Right forelimb (tissue), 1 donor: ENCODE data around the gene C16orf95.

ENCODE experiments used
- DNase-seq: peaks from one replicate; pipeline ENCODE4 v3.0.0-alpha.2; 2018

The C16orf95 gene

DNA sequence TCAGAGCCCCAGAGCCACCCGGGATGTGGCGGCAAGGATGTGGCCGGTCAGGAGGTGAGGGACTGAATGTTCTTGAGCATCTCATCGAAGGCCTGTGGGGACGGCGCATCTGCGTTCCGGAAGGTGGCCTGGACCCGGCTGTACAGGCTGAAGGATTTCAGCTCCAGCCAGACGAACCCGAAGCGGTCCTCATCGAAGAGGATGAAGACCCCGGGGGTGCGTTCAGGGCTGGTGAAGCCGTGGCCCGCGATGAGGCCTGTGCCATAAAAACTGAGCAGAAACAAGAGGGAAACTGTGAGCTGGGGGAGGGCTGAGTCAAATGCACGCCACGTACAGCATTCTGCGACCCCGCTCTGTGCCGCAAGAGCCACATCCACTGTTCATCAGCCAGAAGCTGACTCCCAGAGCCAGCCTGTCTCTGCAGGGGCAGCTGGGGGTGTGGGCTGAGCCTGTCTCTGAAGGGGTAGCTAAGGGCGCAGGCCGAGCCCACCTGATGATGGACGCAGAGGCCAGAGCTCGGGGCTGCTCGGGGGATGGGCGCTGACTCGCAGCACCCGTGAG lies 14.1 kb upstream of the C16orf95 start:
- DNase-seq = no peak

DNA sequence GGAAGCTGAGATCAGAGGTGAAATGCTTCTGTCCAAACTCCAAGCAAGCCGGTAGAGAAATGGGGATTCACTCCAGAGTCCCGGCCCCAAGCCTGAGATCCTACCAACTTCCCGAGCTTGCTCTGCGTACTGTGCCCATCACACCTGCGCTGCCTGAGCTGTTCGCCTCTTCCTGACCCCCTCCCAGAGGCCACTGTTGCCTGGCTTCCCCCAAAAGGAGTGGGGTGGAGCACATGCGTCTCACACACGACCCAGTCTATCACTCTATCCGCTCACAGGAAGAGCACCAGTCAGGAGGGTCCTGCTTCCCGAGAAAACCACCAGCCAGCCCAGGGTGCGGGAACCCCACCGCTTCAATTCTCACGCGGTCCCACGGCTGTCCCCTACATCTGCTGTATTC lies 13.5 kb upstream of the C16orf95 start:
- no peak for DNase-seq

DNA sequence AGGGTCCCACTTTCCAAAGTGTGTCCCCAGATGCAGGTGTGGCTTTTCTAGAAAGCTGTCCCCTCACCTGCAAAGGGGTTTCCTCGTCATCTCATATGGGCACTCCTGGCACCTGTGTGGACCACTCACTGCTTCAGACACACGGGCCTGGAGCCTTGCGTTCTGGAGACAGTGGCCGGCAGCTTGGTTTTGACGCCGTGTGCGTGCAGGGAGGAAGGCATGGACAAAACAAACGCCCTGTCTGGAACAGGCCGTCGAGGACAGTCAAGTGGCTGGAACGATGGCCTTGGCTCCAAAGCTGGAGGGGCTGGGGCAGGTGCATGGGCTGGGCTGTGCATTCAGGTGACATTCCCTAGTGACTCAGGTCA lies 13.0 kb upstream of the C16orf95 start:
- DNase-seq = no peak

DNA sequence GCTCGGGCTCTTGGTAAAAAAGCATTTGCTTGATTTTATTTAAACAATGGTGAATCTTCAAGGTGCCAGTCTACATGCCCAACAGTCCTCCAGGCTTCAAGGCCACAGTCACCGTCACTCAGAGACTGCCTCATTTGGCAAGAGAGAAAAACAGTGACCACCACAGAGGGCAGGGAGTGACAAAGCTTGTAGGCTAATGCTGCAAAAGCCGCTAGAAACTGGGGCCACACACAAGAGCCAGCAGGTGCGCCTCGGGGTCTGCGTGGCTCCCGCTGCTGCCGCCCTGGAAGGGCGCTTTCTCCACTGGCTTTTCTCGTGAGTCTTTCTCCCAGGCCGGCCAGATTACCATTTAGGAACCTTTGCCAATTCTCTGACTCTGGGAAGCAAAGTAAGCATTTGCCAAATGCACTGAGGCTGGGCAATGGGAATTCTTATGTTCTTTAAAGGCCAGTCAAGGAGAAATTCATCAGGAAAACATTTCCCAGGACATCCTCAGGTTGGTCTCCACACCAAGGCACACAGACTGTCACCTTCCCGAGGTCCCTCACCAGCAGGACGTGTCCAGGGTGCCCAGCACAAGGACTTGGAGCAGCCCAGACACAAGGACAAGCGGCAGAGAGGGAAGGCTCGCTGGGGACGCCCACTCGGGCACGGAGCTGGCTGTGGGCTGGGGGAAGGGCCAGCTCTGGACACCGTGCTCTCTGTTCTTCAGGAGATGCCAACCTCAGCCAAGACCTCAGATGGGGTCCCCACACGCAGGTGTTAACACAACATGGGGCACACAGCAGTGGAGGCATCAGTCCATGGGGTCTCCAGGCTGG lies 12.5 kb upstream of the C16orf95 start:
- no peak for DNase-seq

DNA sequence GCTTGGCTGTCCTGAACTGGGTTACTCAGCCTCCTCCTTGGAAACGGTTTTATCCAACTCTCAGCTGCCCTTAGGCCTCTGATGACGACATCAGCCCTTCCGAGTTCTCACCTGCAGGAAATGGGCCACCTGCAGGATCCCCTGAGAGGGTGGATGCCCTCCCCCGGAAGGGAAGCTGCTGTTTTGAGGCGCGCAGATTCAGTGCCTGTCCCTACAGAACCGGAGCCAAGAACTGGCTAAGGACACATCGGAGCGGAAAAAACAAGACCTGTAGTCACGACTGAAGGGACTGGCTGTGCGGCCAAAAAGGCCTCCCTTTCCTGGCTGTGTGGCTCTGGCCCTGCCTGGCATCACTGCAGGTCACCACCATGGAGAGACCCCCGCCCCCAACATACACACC lies 11.7 kb upstream of the C16orf95 start:
- no peak for DNase-seq

DNA sequence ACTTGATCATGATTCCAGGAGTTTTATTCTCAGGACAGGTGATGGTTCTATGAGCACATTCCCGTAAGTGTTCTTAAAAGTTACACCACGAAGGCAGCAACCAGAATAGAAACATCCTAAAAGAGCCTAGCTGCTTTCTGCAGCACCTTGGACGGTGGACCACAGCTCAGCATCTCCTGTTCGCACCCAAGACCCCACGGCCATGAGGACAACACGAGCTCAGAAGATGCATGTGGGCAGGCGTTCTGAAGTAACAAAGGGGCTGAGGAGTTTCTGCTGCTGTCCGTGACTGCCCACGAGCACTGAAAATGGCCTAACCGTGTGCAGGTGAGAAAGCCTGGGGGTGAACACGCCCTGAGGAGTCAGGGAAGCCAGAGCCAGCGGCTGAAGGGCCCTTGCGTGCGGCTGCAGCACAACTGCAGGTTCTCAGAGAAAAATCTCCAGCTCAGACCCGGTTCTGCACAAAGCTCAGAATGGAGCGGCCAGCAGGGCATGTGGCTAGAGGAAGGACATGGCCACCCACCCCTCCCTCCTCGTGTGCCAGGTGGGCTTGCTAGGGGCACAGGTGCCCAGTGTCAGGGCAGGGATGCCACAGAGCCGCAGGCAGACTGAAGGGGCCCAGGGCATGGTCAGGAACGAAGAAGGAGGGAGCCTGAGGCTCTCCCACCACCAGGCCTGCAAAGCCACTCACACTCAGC lies 10.8 kb upstream of the C16orf95 start:
- no peak for DNase-seq

DNA sequence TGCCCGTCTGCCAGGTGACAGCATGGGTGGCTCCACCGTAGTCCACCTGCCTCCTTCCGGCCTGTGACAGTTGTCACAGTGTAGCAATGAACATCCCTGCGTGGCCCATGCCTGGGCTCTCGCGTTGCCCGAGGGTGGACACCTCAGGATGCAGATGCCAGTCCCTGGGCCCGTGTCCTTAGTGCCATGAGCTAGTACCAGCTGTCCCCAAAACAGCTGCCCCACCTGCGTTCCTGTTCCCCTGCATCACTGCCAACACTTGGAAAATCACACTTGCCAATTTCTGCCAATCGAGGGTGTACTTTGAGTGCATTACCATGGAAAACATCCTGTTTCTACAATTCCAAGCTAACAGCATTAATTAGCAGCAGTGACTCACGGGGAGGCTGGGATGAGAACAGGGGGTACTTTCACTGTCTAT lies 9.0 kb upstream of the C16orf95 start:
- no peak for DNase-seq

DNA sequence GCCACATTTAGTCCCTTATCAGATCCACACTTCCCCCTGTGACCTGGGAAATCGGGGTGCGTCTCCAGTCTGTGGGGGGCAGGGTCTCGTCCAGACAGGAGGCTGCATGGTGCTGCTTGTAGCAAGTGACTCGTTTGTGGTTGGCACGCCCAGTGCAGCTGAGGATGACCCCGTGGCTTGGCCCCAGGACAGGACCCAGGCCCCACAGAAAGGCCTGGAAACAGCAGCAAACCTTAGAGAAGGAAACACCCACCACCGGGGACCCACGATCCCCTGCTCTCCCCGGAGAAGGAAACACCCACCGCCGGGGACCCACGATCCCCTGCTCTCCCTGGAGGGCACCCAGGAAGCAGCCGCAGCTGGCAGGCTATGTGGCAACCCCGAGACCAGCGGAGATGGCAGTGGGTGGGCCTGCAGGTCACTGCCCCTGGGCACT lies 8.2 kb upstream of the C16orf95 start:
- no peak for DNase-seq

DNA sequence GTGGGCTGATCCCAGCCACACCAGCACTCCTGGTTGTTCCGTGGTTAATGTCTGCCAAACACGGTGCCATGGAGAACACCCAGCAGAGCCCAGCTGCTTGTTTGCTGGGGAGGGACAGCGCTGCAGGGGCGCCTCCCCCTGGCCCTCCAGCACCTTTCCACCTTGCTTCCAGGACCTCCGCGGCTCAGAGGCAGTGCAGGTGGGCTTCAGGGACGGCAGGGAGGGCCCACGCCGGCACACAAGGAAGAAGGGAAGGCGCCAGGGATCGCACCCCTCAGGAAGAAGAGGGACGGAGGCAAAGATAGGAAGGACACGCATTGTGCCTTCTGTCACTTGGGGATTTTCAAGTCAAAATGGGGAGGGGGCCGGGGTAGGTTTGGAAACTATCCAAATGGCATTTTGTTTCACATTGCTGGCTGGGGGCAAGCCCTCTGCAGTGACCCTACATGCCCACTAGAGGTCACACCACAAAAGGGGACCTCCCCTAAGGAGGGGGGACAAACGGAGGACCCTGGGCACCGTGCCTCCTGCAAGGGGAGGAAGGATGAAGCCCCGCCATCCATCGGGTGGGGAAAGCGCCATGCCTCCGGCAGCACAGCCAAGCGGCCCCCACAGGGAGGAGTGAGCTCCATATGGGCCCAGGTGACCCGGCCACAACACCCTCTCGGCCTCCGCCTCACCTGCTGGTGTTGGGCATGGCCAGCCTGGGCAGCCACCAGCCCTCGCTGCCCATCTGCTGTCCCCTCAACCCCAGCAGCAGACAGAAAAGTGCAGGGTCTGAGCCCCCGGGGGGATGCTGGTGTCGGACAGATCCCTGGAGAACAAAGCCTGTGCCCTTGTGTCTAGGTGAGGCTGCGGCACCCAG lies 7.5 kb upstream of the C16orf95 start:
- DNase-seq = no peak

DNA sequence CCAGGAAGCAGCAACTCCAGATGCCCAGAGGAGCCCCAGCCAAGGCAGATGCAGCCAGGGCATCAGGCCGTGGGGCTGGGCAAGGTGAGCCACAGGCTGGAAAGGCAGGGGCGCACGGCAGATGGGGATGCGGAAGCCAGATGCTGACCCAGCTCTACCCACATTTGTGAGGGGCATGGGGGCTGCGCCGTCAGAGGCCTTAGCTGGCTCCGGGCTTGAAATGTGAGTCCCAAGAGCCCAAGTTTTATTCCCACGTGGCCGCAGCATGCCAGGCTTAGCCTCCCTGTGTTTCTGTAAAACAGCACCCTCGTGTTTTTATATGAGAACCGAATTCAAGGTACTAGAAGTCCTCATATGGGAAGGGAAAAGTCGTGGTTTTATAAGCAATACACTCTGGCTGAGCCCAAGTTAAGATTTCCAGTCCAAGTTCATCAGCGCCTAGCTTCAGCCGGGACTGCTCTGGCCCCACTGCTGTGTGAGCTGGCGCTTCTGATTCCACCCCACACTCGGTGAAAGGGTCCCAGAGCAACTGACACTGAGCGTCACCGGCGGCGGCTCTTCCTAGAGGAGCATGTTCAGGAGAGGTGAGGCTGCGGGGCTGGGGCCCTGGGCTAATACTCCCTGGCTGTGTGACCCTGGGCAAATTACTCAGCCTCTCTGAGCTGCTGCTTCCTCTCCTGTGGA lies 6.7 kb upstream of the C16orf95 start:
- DNase-seq = no peak

DNA sequence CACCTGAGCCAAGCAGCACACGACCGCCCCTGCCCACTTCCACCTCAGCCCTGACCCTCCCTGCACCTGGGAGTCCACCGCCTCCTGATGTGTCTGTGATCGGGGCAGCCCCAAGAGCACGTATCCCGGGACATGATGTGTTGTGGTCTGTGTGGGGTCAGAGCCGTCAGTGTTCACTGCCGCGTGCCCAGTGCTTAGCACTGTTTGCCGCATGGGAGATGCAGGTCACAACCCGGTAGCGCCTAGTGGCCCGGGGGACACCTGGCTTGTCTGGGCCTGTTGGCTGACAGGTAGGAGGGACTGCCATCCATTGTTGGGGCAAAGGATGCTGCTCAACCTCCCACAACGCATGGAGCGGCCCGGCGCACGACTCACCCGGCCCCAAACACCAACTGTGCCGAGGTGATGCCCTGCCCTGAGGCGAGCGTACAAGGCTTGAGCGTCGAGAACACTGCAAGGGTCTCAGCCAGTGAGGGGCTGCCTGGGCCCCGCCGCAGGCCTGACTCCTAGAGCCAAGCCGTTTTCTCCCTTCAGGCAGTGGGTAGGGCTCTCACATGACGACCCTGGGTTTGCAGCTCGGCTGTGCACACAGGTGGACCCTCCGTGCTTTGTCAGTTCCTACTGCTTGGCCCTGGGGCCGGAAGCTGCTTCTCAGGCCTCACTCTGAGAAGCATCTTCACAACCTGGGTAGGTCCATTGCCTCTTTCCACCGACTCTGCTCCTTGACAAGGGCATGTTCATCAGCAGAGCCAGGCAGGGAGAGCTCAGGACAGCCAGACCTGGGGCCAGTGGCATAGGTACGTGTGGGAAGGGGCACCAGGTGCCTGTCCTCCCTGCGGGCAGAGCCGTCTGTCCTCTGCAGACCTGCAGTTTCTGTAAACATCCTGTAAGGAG lies 5.9 kb upstream of the C16orf95 start:
- DNase-seq = no peak

DNA sequence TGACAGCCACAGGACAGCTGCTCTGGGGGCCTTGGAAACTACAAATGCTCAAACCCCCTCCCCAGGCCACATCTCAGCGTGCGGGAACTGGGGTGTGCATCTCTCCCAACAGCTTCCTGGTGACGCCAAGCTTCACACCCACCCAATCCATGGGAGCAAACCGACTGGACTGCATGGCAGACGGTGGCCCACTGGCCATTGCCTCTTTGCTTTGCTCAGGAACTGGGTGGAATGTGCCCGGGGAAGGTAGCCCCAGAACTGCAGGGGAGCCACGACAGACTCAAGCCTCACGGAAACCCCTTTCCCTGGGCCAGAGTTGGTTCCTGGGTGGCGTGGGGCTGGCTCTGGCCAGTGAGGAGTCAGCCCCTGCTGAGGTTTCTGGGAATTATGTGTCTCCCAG lies 5.2 kb upstream of the C16orf95 start:
- DNase-seq = no peak

DNA sequence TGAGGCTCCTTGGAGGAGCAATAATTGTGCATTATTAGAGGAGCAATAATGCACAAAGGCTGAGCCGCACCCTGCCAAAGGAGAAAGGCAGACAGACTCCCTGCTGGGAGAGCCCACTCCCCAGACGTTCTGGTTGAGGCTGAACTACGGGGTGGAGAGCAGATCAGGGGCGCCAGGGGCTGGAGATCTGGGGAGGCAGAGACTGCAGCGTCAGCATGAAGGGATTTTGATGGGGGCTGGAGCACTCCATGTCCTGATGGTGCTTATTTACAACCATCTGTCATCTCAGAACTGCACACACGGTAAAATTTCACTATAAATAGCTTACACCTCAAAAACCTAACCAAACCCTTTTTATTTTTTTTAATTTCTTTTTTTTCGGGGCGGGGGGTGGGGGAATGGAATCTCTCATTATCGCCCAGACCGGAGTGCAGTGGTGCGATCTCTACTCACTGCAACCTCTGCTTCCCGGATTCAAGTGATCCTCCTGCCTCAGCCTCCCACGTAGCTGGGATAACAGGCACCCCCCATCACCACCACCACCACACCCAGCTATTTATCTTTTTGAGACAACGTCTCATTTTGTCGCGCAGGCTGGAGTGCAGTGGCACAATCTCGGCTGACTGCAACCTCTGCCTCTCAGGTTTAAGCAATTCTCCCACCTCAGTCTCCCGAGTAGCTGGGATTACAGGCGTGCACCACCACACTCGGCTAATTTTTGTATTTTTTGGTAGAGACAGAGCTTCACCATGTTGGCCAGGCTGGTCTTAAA lies 4.3 kb upstream of the C16orf95 start:
- DNase-seq = no peak

DNA sequence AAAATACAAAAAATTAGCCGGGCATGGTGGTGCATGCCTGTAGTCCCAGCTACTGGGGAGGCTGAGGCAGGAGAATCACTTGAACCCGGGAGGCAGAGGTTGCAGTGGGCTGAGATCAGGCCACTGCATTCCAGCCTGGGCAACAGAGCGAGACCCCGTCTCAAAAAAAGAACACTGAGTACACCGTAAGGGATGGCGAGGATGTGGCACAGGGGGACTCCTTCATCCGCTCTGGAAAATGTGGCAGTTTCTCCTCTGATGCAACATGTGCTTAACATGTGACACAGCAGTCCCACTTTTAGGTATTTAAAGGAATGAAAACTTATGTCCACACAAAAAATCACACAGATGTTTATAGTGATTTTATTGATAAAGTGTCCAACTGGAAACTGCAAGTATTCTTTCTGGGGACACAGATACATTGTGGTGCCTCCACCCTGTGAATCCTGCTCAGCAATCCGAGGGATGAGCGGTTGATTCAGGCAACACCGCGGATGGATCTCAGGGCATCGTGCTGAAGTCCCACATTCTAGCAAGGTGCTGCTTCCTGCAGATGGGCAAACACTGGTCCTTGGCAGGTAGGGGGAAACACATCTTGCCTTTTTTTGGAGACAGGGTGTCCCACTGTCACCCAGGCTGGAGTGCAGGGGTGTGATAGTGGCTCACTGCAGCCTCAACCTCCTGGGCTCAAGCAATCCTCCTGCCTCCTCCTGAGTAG lies 3.5 kb upstream of the C16orf95 start:
- DNase-seq = no peak

DNA sequence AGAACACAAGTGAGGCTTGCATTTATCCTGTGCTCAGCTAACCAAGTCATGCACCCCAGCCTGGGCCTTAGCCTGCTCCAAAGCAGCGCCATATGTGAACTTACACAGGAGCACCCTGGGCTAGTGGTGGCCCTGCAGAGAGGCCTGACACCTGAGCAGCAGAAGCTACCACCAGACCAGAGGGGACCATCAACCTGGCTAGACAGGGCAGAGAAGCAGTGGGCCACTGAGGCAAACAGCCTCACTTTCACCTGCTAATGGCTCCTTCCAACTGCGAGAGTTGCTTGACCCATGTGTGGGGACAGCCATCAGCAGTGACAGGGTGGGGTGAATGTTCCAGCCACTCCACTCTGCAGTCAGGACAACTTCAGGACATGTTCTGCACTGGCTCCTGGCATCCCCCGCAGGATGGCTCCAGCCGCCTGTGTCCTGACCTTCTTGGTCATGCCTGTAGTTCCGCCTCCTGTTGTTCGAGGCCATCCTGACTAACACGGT lies 2.9 kb upstream of the C16orf95 start:
- no peak for DNase-seq

DNA sequence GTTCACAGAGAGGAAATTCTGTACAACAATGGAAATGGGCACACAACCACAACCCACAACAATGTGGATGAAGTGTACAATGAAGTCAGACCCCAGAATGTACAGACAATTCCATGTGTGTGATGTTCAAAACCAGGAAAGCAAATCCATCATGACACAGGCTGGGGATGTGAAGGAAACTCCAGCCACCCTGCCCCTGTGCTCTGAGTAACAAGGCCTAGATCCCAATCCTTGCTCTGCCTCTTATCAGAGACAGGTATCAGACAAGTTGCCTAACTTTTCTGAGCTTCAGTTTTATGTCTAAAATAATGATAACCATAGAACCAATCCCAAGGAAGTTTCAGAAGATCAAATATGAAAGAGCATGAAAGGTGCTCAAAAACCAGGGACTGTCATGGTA lies 1.8 kb upstream of the C16orf95 start:
- no peak for DNase-seq

DNA sequence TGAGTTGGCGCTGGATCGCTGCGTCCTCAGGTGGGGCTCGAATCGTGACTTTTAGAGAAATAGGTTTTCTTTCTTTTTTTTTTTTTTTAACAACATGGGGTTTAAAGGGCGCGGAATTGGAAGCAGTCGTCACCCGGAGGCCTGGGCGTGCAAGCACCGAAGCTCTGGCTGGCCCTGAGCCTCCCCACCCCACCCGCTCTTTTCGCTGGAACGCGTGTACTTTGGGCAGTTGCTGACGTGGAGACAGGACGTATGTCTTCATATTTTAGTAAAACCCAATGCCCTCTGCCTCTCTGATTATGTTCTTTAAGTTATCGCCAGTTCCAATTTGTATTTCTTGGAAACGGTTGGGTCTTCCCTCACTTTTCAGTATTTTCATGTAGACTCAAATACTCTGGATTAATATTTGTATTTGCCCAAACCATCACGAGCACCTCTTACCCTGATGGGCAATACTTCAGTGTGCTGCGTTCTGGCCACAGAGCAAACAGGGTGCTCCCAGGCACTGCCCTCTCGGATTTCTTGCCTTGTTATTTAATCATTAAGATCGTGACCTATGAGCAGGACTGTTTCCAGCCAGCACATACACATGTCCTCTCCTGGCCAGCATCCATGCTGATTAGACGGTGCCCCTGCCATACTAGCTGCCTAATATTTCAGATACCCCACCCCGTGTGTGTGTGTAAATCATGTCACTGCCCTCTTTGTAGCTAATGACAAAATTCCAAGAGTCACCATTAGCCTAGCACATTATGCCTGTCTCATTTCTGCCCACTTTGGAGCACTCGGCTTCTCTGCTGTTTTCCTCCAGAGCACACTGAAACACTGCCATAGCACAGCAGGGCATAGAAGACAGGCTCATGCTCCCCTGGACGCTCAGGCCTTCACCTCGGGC lies 805 bp upstream of the C16orf95 start:
- peak; percentile 68 for DNase-seq

DNA sequence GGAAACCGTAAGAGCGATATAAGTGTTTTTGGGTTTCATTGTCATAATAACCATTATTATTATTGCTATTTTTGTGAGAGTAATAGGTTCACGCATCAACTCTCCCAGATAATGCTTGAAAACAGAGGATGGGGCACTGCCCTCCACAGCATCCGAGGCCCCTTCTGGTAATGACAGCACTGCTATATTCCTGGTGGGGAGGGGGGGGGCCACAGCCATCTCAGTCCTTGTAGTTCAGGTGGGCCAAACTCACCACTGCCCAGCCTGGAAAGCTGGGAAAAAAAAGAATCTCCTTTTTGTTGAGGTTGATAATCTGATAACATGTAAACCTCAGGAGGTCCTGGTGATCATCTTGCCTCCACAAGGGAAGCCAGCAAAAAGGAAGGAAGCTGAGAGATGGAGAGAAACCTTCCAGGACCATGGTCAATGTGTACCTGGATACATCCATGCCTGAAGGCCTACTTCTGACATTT lies 706 bp downstream of the C16orf95 start:
- no peak for DNase-seq

DNA sequence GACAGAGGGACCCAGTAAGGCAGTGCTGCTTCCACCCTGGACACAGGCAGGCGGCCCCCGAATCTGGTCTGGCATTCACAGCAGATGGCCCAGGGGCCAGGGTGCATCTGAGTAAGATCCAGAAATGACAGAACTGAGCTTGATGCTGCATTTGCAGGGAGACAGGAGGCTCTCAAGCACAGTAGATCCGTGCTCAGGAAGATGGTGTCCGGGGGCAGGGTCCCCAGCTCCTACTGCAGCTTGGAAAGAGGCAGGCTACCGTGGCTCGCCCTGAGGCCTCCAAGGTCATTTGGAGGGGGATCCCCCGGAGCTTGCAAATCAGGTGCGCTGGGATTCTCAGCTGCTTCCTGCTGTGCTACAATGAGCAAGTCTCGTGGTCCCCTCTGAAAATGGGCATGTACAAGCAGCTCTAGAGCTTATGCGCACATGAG lies 2.2 kb downstream of the C16orf95 start:
- DNase-seq = no peak
